Stimulated activated CD8-positive, alpha-beta memory T cell treated with anti-CD3 and anti-CD28 coated beads, Interleukin-7, amount 100 ng/mL, for 1 hour (primary cell): ENCODE data around the gene TMEM218.

ENCODE experiments used
- DNase-seq, 2 donors: peaks; one replicate each; pipeline ENCODE4 v3.0.0-alpha.2; 2020; ENCODE audit warnings: low read depth in 2 of 2

The TMEM218 gene

GRCh38 chr11:125055107-125055715 is 56.2 kb downstream of the TMEM218 start:
- no peak for DNase-seq

GRCh38 chr11:125053167-125053566 is 58.3 kb downstream of the TMEM218 start:
- no peak for DNase-seq

- no peak for DNase-seq
These were observed 59.4 kb downstream of the TMEM218 start for GRCh38 chr11:125052047-125052446.

- no peak for DNase-seq
These were observed 62.1 kb downstream of the TMEM218 start for GRCh38 chr11:125049164-125049792.
